ENCODE results near the gene PCAT6. TPM values are rescaled to one million over a fixed set of nuclear protein-coding genes. Genes with fewer than 3 reads are reported as not detected.
A peak's percentile ranks its signal among the peaks of the same experiment; 100 is the strongest.

Gene PCAT6
- total RNA-seq, 1 donor from 2014 or later: not detected

DNA sequence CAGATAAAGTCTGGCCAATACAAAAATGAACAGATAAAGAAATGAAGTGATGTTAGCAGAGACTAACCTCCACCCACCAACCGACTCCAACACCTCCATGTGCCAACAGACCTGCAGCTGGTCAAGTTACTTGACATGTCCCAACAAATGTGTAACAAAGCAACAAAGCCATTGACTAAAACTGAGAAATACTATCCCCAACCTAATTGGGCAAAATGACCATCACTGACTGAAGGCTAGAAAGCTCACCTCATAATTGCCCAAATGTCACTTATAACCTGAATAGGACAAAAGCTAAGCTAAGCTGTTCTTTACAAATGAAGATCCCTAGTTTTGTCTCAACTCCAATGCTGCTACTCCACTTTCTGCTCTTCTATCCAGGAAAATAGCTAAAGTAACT is 10.0 kb upstream of the PCAT6 start:
- Mint-ChIP-seq H3K4me3 (no peak overlapping the region), H3K27me3 (ENCODE audit: insufficient read depth, low read depth) (peaks cover 4% of the 10 kb centered on the region), H3K4me1 (peaks cover 18% of the 10 kb centered on the region), H3K9me3 (no peaks in the 10 kb centered on the region), H3K27ac (no peak overlapping the region), H3K36me3 (peaks cover 22% of the 10 kb centered on the region)
- Histone ChIP-seq H3F3A (ENCODE audit: low read depth) (peaks cover 8% of the 10 kb centered on the region), H3K4me3 (no peak overlapping the region), H3K4me2 (no peak overlapping the region), H3K27ac (no peak overlapping the region), H3K9me3 (ENCODE audit: low read depth) (no peaks in the 10 kb centered on the region), H4K20me1 (ENCODE audit: low read depth) (peaks cover 100% of the 10 kb centered on the region), H3K4me1 (peaks cover 37% of the 10 kb centered on the region), H3K27me3 (no peaks in the 10 kb centered on the region), H2AFZ (replicated peaks) (no peak overlapping the region), H3K36me3 (peaks cover 3% of the 10 kb centered on the region), H3K9ac (no peak overlapping the region), H3K79me2 (ENCODE audit: low read depth) (peaks cover 100% of the 10 kb centered on the region)
- TF ChIP-seq, protein P1, sequence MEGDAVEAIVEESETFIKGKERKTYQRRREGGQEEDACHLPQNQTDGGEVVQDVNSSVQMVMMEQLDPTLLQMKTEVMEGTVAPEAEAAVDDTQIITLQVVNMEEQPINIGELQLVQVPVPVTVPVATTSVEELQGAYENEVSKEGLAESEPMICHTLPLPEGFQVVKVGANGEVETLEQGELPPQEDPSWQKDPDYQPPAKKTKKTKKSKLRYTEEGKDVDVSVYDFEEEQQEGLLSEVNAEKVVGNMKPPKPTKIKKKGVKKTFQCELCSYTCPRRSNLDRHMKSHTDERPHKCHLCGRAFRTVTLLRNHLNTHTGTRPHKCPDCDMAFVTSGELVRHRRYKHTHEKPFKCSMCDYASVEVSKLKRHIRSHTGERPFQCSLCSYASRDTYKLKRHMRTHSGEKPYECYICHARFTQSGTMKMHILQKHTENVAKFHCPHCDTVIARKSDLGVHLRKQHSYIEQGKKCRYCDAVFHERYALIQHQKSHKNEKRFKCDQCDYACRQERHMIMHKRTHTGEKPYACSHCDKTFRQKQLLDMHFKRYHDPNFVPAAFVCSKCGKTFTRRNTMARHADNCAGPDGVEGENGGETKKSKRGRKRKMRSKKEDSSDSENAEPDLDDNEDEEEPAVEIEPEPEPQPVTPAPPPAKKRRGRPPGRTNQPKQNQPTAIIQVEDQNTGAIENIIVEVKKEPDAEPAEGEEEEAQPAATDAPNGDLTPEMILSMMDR (IDR thresholded peaks at IDR 0.05): no peak
- TF ChIP-seq EZH2phosphoT487 (IDR thresholded peaks at IDR 0.05) (no peak), EZH2 (IDR thresholded peaks at IDR 0.05) (no peak)
- DNase-seq (ENCODE audit: low spot score): no peak

DNA sequence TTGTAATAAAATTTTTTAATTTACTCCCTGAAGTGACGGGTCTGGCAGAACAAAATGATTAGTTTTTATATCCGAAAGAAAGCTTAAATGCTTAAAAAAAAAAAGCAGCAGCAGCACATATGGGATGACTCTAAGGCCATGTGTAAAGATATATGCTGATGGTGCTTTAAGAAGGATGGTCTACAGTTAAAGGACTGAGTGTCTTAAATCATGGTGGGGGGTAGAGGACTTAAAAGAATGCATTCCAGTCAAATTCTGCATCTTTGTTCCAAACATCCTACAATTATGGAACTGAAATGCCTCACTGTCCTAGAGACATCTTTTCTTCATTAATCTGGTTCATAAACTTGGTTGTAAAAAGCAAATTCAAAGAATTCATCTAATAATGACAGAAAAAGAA is 9.6 kb upstream of the PCAT6 start:
- Mint-ChIP-seq H3K27ac (no peak overlapping the region), H3K9me3 (no peaks in the 10 kb centered on the region), H3K4me1 (peaks cover 21% of the 10 kb centered on the region), H3K4me3 (no peak overlapping the region), H3K27me3 (ENCODE audit: insufficient read depth, low read depth) (peaks cover 4% of the 10 kb centered on the region), H3K36me3 (peaks cover 22% of the 10 kb centered on the region)
- DNase-seq (ENCODE audit: low spot score): no peak
- no peak overlapping the region for H2AFZ ChIP-seq (replicated peaks)
- H3K4me2 ChIP-seq: no peak overlapping the region
- peaks cover 100% of the 10 kb centered on the region for H3K79me2 ChIP-seq (ENCODE audit: low read depth)
- TF ChIP-seq EZH2 (IDR thresholded peaks at IDR 0.05) (no peak), EZH2phosphoT487 (IDR thresholded peaks at IDR 0.05) (no peak)
- TF ChIP-seq, protein P1 (IDR thresholded peaks at IDR 0.05): no peak
- H3K36me3 ChIP-seq: peaks cover 3% of the 10 kb centered on the region
- H3K9me3 ChIP-seq (ENCODE audit: low read depth): no peaks in the 10 kb centered on the region
- H3K27me3 ChIP-seq: no peaks in the 10 kb centered on the region
- peaks cover 8% of the 10 kb centered on the region for H3F3A ChIP-seq (ENCODE audit: low read depth)
- peaks cover 37% of the 10 kb centered on the region for H3K4me1 ChIP-seq
- H3K9ac ChIP-seq: no peak overlapping the region
- H4K20me1 ChIP-seq (ENCODE audit: low read depth): peaks cover 100% of the 10 kb centered on the region
- H3K4me3 ChIP-seq: no peak overlapping the region
- no peak overlapping the region for H3K27ac ChIP-seq

DNA sequence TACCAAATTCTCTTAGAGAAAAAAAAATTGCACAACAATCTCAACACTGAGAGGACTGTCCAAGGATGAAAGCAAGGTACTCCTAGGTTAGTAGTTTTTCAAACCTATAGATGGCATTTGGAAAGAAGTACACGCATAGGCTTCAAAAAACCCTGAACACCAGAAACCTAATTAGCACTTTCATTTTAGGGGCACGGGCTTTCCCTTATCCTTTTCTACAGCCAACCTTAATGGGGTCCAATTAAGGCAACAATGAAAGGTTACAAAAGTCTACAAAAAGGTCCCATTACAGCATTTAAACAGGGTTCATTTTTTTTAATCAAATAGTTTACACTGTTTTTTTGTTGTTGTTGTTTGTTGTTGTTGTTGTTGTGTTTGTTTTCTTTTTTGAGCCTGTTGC is 8.7 kb upstream of the PCAT6 start:
- Histone ChIP-seq H3K4me1 (peaks cover 37% of the 10 kb centered on the region), H3K36me3 (peaks cover 3% of the 10 kb centered on the region), H3K4me3 (no peak overlapping the region), H3K79me2 (ENCODE audit: low read depth) (peaks cover 100% of the 10 kb centered on the region), H2AFZ (replicated peaks) (no peak overlapping the region), H3K9me3 (ENCODE audit: low read depth) (no peaks in the 10 kb centered on the region), H3K27me3 (no peaks in the 10 kb centered on the region), H3K9ac (no peak overlapping the region), H4K20me1 (ENCODE audit: low read depth) (peaks cover 99% of the 10 kb centered on the region), H3K27ac (peak overlapping the region; percentile 13), H3F3A (ENCODE audit: low read depth) (peaks cover 8% of the 10 kb centered on the region), H3K4me2 (peak overlapping the region; percentile 2)
- H3K4me3 Mint-ChIP-seq: no peak overlapping the region
- DNase-seq (ENCODE audit: low spot score): no peak
- H3K9me3 Mint-ChIP-seq: no peaks in the 10 kb centered on the region
- H3K27ac Mint-ChIP-seq: no peak overlapping the region
- peaks cover 22% of the 10 kb centered on the region for H3K4me1 Mint-ChIP-seq
- TF ChIP-seq, protein P1 (IDR thresholded peaks at IDR 0.05): no peak
- TF ChIP-seq EZH2 (IDR thresholded peaks at IDR 0.05) (no peak), EZH2phosphoT487 (IDR thresholded peaks at IDR 0.05) (no peak)
- peaks cover 4% of the 10 kb centered on the region for H3K27me3 Mint-ChIP-seq (ENCODE audit: insufficient read depth, low read depth)
- peaks cover 24% of the 10 kb centered on the region for H3K36me3 Mint-ChIP-seq

Measured in neural progenitor cell (in vitro differentiated cells).